CD8-positive, alpha-beta memory T cell (primary cell): Measurements from ENCODE around the gene TRIM59. TPM values are rescaled to one million over a fixed set of nuclear protein-coding genes. Genes with fewer than 3 reads are reported as not detected.

Source experiments
- CTCF ChIA-PET: fragments of 350-600 bp; sonication (Branson Sonifier 250); formaldehyde crosslinking; loops from one replicate; lab custom pipeline; 2021; ENCODE audit warnings: antibody characterized with exemption; lab: Charles Lee
- POLR2A ChIA-PET: fragments of 350-600 bp; sonication (Branson Sonifier 250); formaldehyde crosslinking; loops from one replicate; lab custom pipeline; 2021; ENCODE audit warnings: antibody characterized with exemption; lab: Charles Lee
- DNase-seq, 5 donors: peaks; one replicate each; pipeline versions ENCODE4 v3.0.0 to v3.0.0-alpha.2; 2020 to 2022; ENCODE audit warnings: mixed read lengths in 1 of 5
- H3K27ac ChIP-seq: one replicate; pipeline ENCODE4 v1.7.0; 2013; ENCODE audit warnings: low read depth, mild to moderate bottlenecking, low read length, moderate library complexity
- H3K27me3 ChIP-seq: 2 replicates; pipeline ENCODE4 v1.7.0; 2013; ENCODE audit warnings: low read length, mild to moderate bottlenecking; ENCODE audit not compliant: insufficient read depth, poor library complexity, severe bottlenecking
- H3K36me3 ChIP-seq: 2 replicates; pipeline ENCODE4 v1.7.0; 2013; ENCODE audit warnings: mild to moderate bottlenecking, low read length, moderate library complexity; ENCODE audit not compliant: insufficient read depth
- H3K4me1 ChIP-seq: 2 replicates; pipeline ENCODE4 v1.7.0; 2013; ENCODE audit warnings: mild to moderate bottlenecking, low read length, moderate library complexity; ENCODE audit not compliant: insufficient read depth
- H3K4me3 ChIP-seq: 2 replicates; pipeline ENCODE4 v1.7.0; 2013; ENCODE audit warnings: mild to moderate bottlenecking, low read length
- H3K9me3 ChIP-seq: 2 replicates; pipeline ENCODE4 v1.7.0; 2013; ENCODE audit warnings: mild to moderate bottlenecking, low read length
- H3K27ac Mint-ChIP-seq, 8 donors: one replicate each; pipeline ENCODE4 v1.8.0; 2020 to 2021; ENCODE audit warnings: mixed read lengths in 8 of 8, mild to moderate bottlenecking in 6 of 8, inconsistent platforms in 3 of 8, moderate library complexity in 3 of 8
- H3K27me3 Mint-ChIP-seq, 2 donors: one replicate each; pipeline ENCODE4 v1.8.0; 2020 to 2021; ENCODE audit warnings: mixed read lengths in 2 of 2, mild to moderate bottlenecking in 1 of 2, moderate library complexity in 1 of 2
- H3K36me3 Mint-ChIP-seq, 3 donors: one replicate each; pipeline ENCODE4 v1.8.0; 2020 to 2021; ENCODE audit warnings: mixed read lengths in 3 of 3, inconsistent platforms in 1 of 3, mild to moderate bottlenecking in 1 of 3
- H3K4me1 Mint-ChIP-seq, 3 donors: one replicate each; pipeline ENCODE4 v1.8.0; 2020 to 2021; ENCODE audit warnings: mixed read lengths in 3 of 3, inconsistent platforms in 1 of 3, mild to moderate bottlenecking in 1 of 3
- H3K4me3 Mint-ChIP-seq, 7 donors: one replicate each; pipeline ENCODE4 v1.8.0; 2020 to 2021; ENCODE audit warnings: mixed read lengths in 7 of 7, mild to moderate bottlenecking in 6 of 7, moderate library complexity in 4 of 7, inconsistent platforms in 2 of 7
- H3K9me3 Mint-ChIP-seq, 5 donors: one replicate each; pipeline ENCODE4 v1.8.0; 2020 to 2022; ENCODE audit warnings: mixed read lengths in 5 of 5, mild to moderate bottlenecking in 3 of 5, moderate library complexity in 2 of 5, inconsistent platforms in 1 of 5
- polyA plus RNA-seq: library from polyadenylated mRNA; unstranded; fragments of 300-500 nt; fragmentation: Illumina TruSeq; gene quantifications from one replicate; pipeline ENCODE4 v1.2.3, GENCODE V29; 2021
- total RNA-seq, 2 experiments: library from RNA; stranded (reverse); gene quantifications; one replicate each; pipeline ENCODE4 v1.2.3, GENCODE V29; 2021

Gene TRIM59
- total and polyA plus RNA-seq, 3 experiments from 2014 or later = 25.1 to 31.4 (median 30.7) TPM

DNA sequence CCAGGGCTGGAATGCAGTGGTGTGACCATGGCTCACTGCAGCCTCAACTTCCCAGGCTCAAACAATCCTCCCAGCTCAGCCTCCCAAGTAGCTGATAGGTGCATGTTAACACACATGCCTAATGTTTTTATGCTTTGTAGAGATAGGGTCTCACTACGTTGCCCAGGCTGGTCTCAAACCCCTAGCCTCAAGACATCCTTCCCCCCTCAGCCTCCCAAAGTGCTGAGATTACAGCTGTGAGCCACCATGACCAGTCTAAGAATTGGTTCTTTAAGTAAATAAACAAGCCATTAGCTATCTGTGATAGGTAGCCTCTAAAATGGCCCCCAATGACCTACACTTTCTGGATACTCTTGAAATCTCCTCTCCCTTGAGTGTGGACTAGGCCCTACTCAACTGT, 3.7 kb downstream of the TRIM59 start:
- H3K9me3 ChIP-seq = no peaks in the 10 kb centered on the region
- ChIA-PET CTCF (no interaction called here), POLR2A (no interaction called here)
- Mint-ChIP-seq H3K27ac (peak overlapping the region in 2 of 8 donors; percentile 55 to 76), H3K36me3 (peaks cover 4 to 27% (median 14%) of the 10 kb centered on the region in 3 donors), H3K9me3 (no peaks in the 10 kb centered on the region), H3K4me3 (peak overlapping the region in 2 of 7 donors; percentile 8 to 32), H3K4me1 (peaks cover 44 to 80% (median 79%) of the 10 kb centered on the region in 3 donors), H3K27me3 (no peaks in the 10 kb centered on the region)
- DNase-seq = no peak
- peaks cover 18% of the 10 kb centered on the region for H3K4me1 ChIP-seq
- no peak overlapping the region for H3K4me3 ChIP-seq
- no peaks in the 10 kb centered on the region for H3K27me3 ChIP-seq
- no peak overlapping the region for H3K27ac ChIP-seq
- no peaks in the 10 kb centered on the region for H3K36me3 ChIP-seq

DNA sequence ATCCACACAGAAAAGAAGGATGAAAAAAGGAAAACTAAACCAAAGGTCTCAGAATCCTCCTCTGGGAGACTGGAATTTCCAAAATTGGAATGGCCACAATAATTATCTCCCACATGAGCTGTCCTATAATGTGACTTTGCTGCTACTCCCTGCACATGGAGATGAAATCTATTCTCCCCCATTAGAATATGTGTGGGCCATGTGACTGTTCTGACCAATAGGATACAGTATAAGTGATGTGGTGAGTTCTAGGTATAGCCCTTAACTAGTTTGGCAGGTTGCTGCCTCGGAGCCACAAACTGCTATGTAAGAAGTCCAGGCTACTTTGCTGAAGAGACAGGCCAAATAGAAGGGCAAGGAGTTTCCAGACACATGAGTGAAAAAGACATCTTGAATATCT, 5.2 kb downstream of the TRIM59 start:
- Mint-ChIP-seq H3K27me3 (no peaks in the 10 kb centered on the region), H3K36me3 (peaks cover 8 to 33% (median 21%) of the 10 kb centered on the region in 3 donors), H3K4me1 (peaks cover 41 to 82% (median 79%) of the 10 kb centered on the region in 3 donors), H3K9me3 (no peaks in the 10 kb centered on the region), H3K4me3 (peak overlapping the region in 2 of 7 donors; percentile 10 to 43), H3K27ac (peak overlapping the region in 2 of 8 donors; percentile 55 to 62)
- Histone ChIP-seq H3K4me3 (no peak overlapping the region), H3K4me1 (peaks cover 11% of the 10 kb centered on the region), H3K36me3 (no peaks in the 10 kb centered on the region), H3K27ac (no peak overlapping the region), H3K9me3 (no peaks in the 10 kb centered on the region), H3K27me3 (no peaks in the 10 kb centered on the region)
- DNase-seq = no peak
- POLR2A ChIA-PET = no interaction called here
- CTCF ChIA-PET = no interaction called here

DNA sequence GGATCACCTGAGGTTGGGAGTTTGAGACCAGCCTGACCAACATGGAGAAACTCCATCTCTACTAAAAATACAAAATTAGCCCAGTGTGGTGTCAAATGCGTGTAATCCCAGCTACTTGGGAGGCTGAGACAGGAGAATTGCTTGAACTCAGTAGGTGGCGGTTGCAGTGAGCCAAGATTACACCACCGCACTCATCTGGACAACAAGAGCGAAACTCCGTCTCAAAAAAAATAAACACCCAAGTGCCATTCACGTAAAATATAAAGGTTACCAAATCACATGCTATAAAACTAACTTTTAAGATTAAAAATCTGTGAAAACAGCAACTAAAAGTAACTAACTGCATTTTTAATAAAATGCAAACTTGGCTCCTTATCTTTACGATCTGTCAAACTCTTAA, 8.9 kb downstream of the TRIM59 start:
- Histone ChIP-seq H3K4me3 (no peak overlapping the region), H3K4me1 (peaks cover 12% of the 10 kb centered on the region), H3K27me3 (no peaks in the 10 kb centered on the region), H3K27ac (no peak overlapping the region), H3K9me3 (no peaks in the 10 kb centered on the region), H3K36me3 (no peaks in the 10 kb centered on the region)
- DNase-seq = no peak
- Mint-ChIP-seq H3K4me1 (peaks cover 53 to 83% (median 77%) of the 10 kb centered on the region in 3 donors), H3K27ac (no peak overlapping the region), H3K9me3 (no peaks in the 10 kb centered on the region), H3K27me3 (no peaks in the 10 kb centered on the region), H3K36me3 (peaks cover 16 to 51% (median 31%) of the 10 kb centered on the region in 3 donors), H3K4me3 (no peak overlapping the region)
- ChIA-PET POLR2A (no interaction called here), CTCF (interaction anchor here (1.3 kb wide), 1 partner anchor 25 kb away, joined by 3 read pairs; no protein-coding TSS in a partner anchor)

DNA sequence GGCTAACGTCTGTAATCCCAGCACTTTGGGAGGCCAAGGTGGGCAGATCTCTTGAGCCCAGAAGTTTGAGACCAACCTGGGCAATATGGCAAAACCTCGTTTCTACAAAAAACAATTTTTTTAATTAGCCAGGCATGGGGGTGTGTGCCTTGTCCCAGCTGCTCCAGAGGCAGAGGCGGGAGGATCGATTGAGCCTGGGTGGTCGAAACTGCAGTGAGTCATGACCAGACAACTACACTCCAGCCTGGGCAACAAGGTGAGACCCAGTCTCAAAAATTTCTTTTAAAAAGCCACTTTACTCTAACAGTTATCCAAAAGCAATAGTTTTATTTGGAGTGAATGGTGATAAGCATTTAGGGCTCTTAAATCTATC, 12.5 kb downstream of the TRIM59 start:
- Histone ChIP-seq H3K9me3 (no peaks in the 10 kb centered on the region), H3K27ac (peak overlapping the region; percentile 1), H3K4me1 (peaks cover 12% of the 10 kb centered on the region), H3K27me3 (no peaks in the 10 kb centered on the region), H3K4me3 (no peak overlapping the region), H3K36me3 (no peaks in the 10 kb centered on the region)
- Mint-ChIP-seq H3K27ac (peak overlapping the region in 4 of 8 donors; percentile 37 to 82 (median 61)), H3K36me3 (peaks cover 12 to 73% (median 36%) of the 10 kb centered on the region in 3 donors), H3K4me3 (peak overlapping the region in 2 of 7 donors; percentile 28 to 57), H3K9me3 (no peaks in the 10 kb centered on the region), H3K27me3 (no peaks in the 10 kb centered on the region), H3K4me1 (peaks cover 47 to 80% (median 70%) of the 10 kb centered on the region in 3 donors)
- no peak for DNase-seq
- ChIA-PET POLR2A (interaction anchor here (0.6 kb wide), 1 partner anchor 127 kb away, joined by 3 read pairs; no protein-coding TSS in a partner anchor), CTCF (interaction anchor here (0.7 kb wide), 1 partner anchor 24 kb away, joined by 3 read pairs; no protein-coding TSS in a partner anchor)

DNA sequence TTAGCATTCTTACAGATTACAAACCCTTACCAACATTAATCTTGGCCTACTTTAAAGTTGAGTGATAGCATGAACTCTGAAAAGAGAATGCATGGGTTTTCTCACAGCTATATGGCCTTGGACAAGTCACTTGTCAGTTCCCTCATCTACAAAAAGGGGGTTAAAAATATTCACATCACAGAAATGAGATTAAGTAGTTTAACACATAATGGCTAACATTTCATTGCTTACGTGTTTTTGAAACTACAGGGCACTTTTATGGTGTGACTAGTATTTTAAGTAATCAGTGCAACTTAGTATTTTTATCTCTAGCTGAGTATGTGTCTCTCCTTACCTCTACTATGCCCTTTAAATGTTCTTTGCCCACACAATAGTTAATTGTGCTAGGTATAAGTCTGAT, 13.8 kb downstream of the TRIM59 start:
- no peaks in the 10 kb centered on the region for H3K36me3 ChIP-seq
- H3K27ac ChIP-seq = no peak overlapping the region
- H3K4me3 Mint-ChIP-seq = peak overlapping the region in 1 of 7 donors; percentile 32
- H3K27me3 ChIP-seq = no peaks in the 10 kb centered on the region
- H3K4me1 Mint-ChIP-seq = peaks cover 43 to 71% (median 62%) of the 10 kb centered on the region in 3 donors
- ChIA-PET POLR2A (interaction anchor here (0.6 kb wide), 1 partner anchor 26 kb away, joined by 4 read pairs; no protein-coding TSS in a partner anchor), CTCF (no interaction called here)
- H3K9me3 ChIP-seq = no peaks in the 10 kb centered on the region
- peaks cover 12% of the 10 kb centered on the region for H3K4me1 ChIP-seq
- peak overlapping the region in 4 of 8 donors; percentile 7 to 63 (median 46) for H3K27ac Mint-ChIP-seq
- H3K9me3 Mint-ChIP-seq = no peaks in the 10 kb centered on the region
- no peak for DNase-seq
- no peak overlapping the region for H3K4me3 ChIP-seq
- H3K27me3 Mint-ChIP-seq = no peaks in the 10 kb centered on the region
- H3K36me3 Mint-ChIP-seq = peaks cover 12 to 81% (median 38%) of the 10 kb centered on the region in 3 donors

DNA sequence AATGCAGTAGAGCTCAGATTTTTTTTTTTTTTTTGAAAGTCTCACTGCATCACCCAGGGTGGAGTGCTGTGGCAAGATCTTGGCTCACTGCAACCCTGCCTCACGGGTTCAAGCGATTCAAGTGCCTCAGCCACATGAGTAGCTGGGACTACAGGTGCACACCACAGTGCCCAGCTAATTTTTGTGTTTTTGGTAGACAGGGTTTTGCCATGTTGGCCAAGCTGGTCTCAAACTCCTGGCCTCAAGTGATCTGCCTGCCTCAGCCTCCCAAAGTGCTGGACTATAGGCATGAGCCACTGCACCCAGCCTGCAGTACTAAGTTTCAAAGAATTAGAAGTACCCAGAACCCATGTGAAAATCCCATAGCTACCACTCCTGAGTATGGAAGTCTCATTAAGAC, 14.5 kb downstream of the TRIM59 start:
- no peaks in the 10 kb centered on the region for H3K36me3 ChIP-seq
- no peak overlapping the region for H3K4me3 Mint-ChIP-seq
- POLR2A ChIA-PET = no interaction called here
- peaks cover 40 to 64% (median 58%) of the 10 kb centered on the region in 3 donors for H3K4me1 Mint-ChIP-seq
- DNase-seq = no peak
- peak overlapping the region in 1 of 8 donors; percentile 27 for H3K27ac Mint-ChIP-seq
- peaks cover 12% of the 10 kb centered on the region for H3K4me1 ChIP-seq
- no peaks in the 10 kb centered on the region for H3K9me3 ChIP-seq
- H3K27ac ChIP-seq = no peak overlapping the region
- peaks cover 12 to 81% (median 37%) of the 10 kb centered on the region in 3 donors for H3K36me3 Mint-ChIP-seq
- H3K27me3 ChIP-seq = no peaks in the 10 kb centered on the region
- H3K4me3 ChIP-seq = no peak overlapping the region
- H3K27me3 Mint-ChIP-seq = no peaks in the 10 kb centered on the region
- CTCF ChIA-PET = no interaction called here
- H3K9me3 Mint-ChIP-seq = no peaks in the 10 kb centered on the region

DNA sequence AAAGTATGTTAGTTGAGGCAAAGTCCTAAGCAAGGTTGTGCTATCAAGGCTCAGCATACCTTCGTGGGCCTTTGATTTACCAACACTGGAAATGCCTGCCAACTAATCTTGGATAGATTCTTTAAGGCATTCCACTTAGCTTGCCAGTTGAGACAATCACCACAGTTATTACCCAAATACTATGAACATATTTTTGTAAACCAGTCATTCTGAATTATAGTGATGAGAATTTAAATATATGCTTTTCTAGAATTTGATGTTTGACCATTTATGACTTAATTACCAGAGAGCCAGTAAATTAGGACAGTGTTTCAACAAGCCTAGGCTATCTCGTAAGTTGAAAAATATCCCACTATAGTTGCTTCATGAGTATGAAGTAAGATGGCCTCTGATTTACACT, 15.5 kb downstream of the TRIM59 start:
- Histone ChIP-seq H3K27ac (no peak overlapping the region), H3K4me1 (peaks cover 12% of the 10 kb centered on the region), H3K27me3 (no peaks in the 10 kb centered on the region), H3K9me3 (no peaks in the 10 kb centered on the region), H3K4me3 (no peak overlapping the region), H3K36me3 (no peaks in the 10 kb centered on the region)
- peaks cover 36 to 54% (median 51%) of the 10 kb centered on the region in 3 donors for H3K4me1 Mint-ChIP-seq
- no peaks in the 10 kb centered on the region for H3K9me3 Mint-ChIP-seq
- no peaks in the 10 kb centered on the region for H3K27me3 Mint-ChIP-seq
- H3K36me3 Mint-ChIP-seq = peaks cover 7 to 79% (median 32%) of the 10 kb centered on the region in 3 donors
- ChIA-PET POLR2A (interaction anchor here (0.7 kb wide), 1 partner anchor 16 kb away, joined by 3 read pairs; the partner anchor contains the start of gene TRIM59), CTCF (no interaction called here)
- no peak overlapping the region for H3K4me3 Mint-ChIP-seq
- H3K27ac Mint-ChIP-seq = no peak overlapping the region
- no peak for DNase-seq

DNA sequence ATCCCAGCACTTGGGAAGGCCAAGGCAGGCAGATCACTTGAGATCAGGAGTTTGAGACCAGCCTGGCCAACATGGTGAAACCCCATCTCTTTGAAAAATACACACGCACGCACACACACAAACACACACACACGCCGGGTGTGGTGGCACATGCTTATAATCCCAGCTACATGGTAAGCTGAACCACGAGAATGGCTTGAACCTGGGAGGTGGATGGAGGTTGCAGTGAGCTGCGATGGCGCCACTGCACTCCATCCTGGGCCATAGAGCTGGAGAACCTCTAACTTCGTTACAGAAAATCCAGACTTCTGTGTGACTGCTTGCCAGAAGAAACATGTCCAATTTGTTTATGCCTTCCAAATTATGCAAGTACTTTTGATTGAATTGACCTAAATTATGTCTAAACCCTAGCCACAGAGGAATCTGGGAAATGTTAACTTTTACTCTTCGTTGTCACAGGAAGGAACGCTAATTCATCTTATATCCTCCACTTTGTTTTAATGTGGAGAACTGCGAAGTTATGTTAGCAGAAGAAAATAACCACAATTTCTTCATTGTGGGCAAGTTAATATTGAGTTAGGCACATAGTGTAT, 21.7 kb downstream of the TRIM59 start:
- peaks cover 0 to 22% (median 0%) of the 10 kb centered on the region in 3 donors for H3K4me1 Mint-ChIP-seq
- Histone ChIP-seq H3K9me3 (no peaks in the 10 kb centered on the region), H3K27ac (no peak overlapping the region), H3K4me3 (no peak overlapping the region), H3K36me3 (peaks cover 12% of the 10 kb centered on the region), H3K4me1 (no peaks in the 10 kb centered on the region), H3K27me3 (no peaks in the 10 kb centered on the region)
- no peak overlapping the region for H3K4me3 Mint-ChIP-seq
- H3K27me3 Mint-ChIP-seq = no peaks in the 10 kb centered on the region
- H3K9me3 Mint-ChIP-seq = no peaks in the 10 kb centered on the region
- ChIA-PET CTCF (no interaction called here), POLR2A (no interaction called here)
- peaks cover 0 to 80% (median 23%) of the 10 kb centered on the region in 3 donors for H3K36me3 Mint-ChIP-seq
- no peak overlapping the region for H3K27ac Mint-ChIP-seq
- DNase-seq = no peak
